ENCODE results near the gene CDH12.
"Not testable (repeated sequence)": the region's sequence is repeated elsewhere in the genome, so short reads cannot be mapped to it uniquely, and the experiment has no call there.

CDH12 gene

GRCh38 chr5:22896152-22896551 lies 43.0 kb upstream of the CDH12 start:
- no peaks in the 10 kb centered on the region for H3K4me1 ChIP-seq (ENCODE audit: low read depth, poor library complexity, severe bottlenecking)
- no peak overlapping the region for H3K27ac ChIP-seq
- H3K4me2 ChIP-seq, result no peak overlapping the region
- no peaks in the 10 kb centered on the region for H3K27me3 ChIP-seq (ENCODE audit: insufficient read depth, low read depth)
- no peak overlapping the region for H2AFZ ChIP-seq (ENCODE audit: low read depth)
- no peaks in the 10 kb centered on the region for H3K79me2 ChIP-seq (ENCODE audit: insufficient read depth, low read depth)
- no peak for TF ChIP-seq CTCF (conservative IDR thresholded peaks at IDR 0.05; ENCODE audit: low read depth, low read length)
- no peak overlapping the region for H3K9ac ChIP-seq
- H4K20me1 ChIP-seq (ENCODE audit: insufficient read depth), result no peaks in the 10 kb centered on the region
- H3K36me3 ChIP-seq (ENCODE audit: insufficient read depth), result no peaks in the 10 kb centered on the region
- no peak overlapping the region for H3K4me3 ChIP-seq (IDR thresholded peaks at IDR 0.05; ENCODE audit: insufficient read depth, low read depth, low read length)

- no peak overlapping the region for H3K4me3 ChIP-seq (IDR thresholded peaks at IDR 0.05; ENCODE audit: insufficient read depth, low read depth, low read length)
- H3K4me2 ChIP-seq, result no peak overlapping the region
- H3K79me2 ChIP-seq (ENCODE audit: insufficient read depth, low read depth), result no peaks in the 10 kb centered on the region
- no peak overlapping the region for H2AFZ ChIP-seq (ENCODE audit: low read depth)
- H3K27ac ChIP-seq, result no peak overlapping the region
- TF ChIP-seq CTCF (conservative IDR thresholded peaks at IDR 0.05; ENCODE audit: low read depth, low read length), result no peak
- no peaks in the 10 kb centered on the region for H3K36me3 ChIP-seq (ENCODE audit: insufficient read depth)
- no peaks in the 10 kb centered on the region for H4K20me1 ChIP-seq (ENCODE audit: insufficient read depth)
- H3K27me3 ChIP-seq (ENCODE audit: insufficient read depth, low read depth), result no peaks in the 10 kb centered on the region
- H3K9ac ChIP-seq, result no peak overlapping the region
- no peaks in the 10 kb centered on the region for H3K4me1 ChIP-seq (ENCODE audit: low read depth, poor library complexity, severe bottlenecking)
These were observed 39.3 kb upstream of the CDH12 start for GRCh38 chr5:22892441-22892840.

GRCh38 chr5:22889720-22890119 lies 36.6 kb upstream of the CDH12 start:
- H3K27me3 ChIP-seq (ENCODE audit: insufficient read depth, low read depth), result no peaks in the 10 kb centered on the region
- H3K4me1 ChIP-seq (ENCODE audit: low read depth, poor library complexity, severe bottlenecking), result no peaks in the 10 kb centered on the region
- H3K79me2 ChIP-seq (ENCODE audit: insufficient read depth, low read depth), result no peaks in the 10 kb centered on the region
- no peak; the same call in 1 of the 2 replicates for TF ChIP-seq CTCF (conservative IDR thresholded peaks at IDR 0.05; ENCODE audit: low read depth, low read length)
- H3K4me2 ChIP-seq, result no peak overlapping the region
- H3K9ac ChIP-seq, result no peak overlapping the region
- no peak overlapping the region for H3K27ac ChIP-seq
- H2AFZ ChIP-seq (ENCODE audit: low read depth), result no peak overlapping the region
- no peaks in the 10 kb centered on the region for H4K20me1 ChIP-seq (ENCODE audit: insufficient read depth)
- no peaks in the 10 kb centered on the region for H3K36me3 ChIP-seq (ENCODE audit: insufficient read depth)
- no peak overlapping the region for H3K4me3 ChIP-seq (IDR thresholded peaks at IDR 0.05; ENCODE audit: insufficient read depth, low read depth, low read length)

- no peak overlapping the region for H2AFZ ChIP-seq (ENCODE audit: low read depth)
- no peaks in the 10 kb centered on the region for H4K20me1 ChIP-seq (ENCODE audit: insufficient read depth)
- H3K27ac ChIP-seq, result no peak overlapping the region
- no peak overlapping the region for H3K4me3 ChIP-seq (IDR thresholded peaks at IDR 0.05; ENCODE audit: insufficient read depth, low read depth, low read length)
- H3K4me1 ChIP-seq (ENCODE audit: low read depth, poor library complexity, severe bottlenecking), result no peaks in the 10 kb centered on the region
- no peaks in the 10 kb centered on the region for H3K36me3 ChIP-seq (ENCODE audit: insufficient read depth)
- H3K4me2 ChIP-seq, result no peak overlapping the region
- no peaks in the 10 kb centered on the region for H3K79me2 ChIP-seq (ENCODE audit: insufficient read depth, low read depth)
- no peaks in the 10 kb centered on the region for H3K27me3 ChIP-seq (ENCODE audit: insufficient read depth, low read depth)
- H3K9ac ChIP-seq, result no peak overlapping the region
- no peak for TF ChIP-seq CTCF (conservative IDR thresholded peaks at IDR 0.05; ENCODE audit: low read depth, low read length)
These were observed 34.4 kb upstream of the CDH12 start for GRCh38 chr5:22887566-22887965.

GRCh38 chr5:22858911-22859310 lies 5.8 kb upstream of the CDH12 start:
- H3K79me2 ChIP-seq (ENCODE audit: insufficient read depth, low read depth); H3K36me3 ChIP-seq (ENCODE audit: insufficient read depth); H3K4me3 ChIP-seq (IDR thresholded peaks at IDR 0.05; ENCODE audit: insufficient read depth, low read depth, low read length); H4K20me1 ChIP-seq (ENCODE audit: insufficient read depth); H3K27ac ChIP-seq; H3K4me1 ChIP-seq (ENCODE audit: low read depth, poor library complexity, severe bottlenecking); H3K27me3 ChIP-seq (ENCODE audit: insufficient read depth, low read depth); H3K9ac ChIP-seq; H2AFZ ChIP-seq (ENCODE audit: low read depth); H3K4me2 ChIP-seq: not testable (repeated sequence)

Measured in KMS-11 (cell line).